Activated naive CD8-positive, alpha-beta T cell treated with anti-CD3 and anti-CD28 coated beads for 36 hours (primary cell): Measurements from ENCODE around the gene AQP10. TPM values are rescaled to one million over a fixed set of nuclear protein-coding genes. Genes with fewer than 3 reads are reported as not detected.
"Not testable (repeated sequence)": the region's sequence is repeated elsewhere in the genome, so short reads cannot be mapped to it uniquely, and the experiment has no call there.

Source experiments
- DNase-seq: peaks from one replicate; pipeline ENCODE4 v3.0.0; 2021
- H3K27ac Mint-ChIP-seq: one replicate; pipeline ENCODE4 v1.8.0; 2022; ENCODE audit warnings: mild to moderate bottlenecking, moderate library complexity, mixed read lengths
- H3K27me3 Mint-ChIP-seq: one replicate; pipeline ENCODE4 v1.8.0; 2022; ENCODE audit warnings: mild to moderate bottlenecking, mixed read lengths
- H3K36me3 Mint-ChIP-seq: one replicate; pipeline ENCODE4 v1.8.0; 2021; ENCODE audit warnings: mild to moderate bottlenecking, mixed read lengths
- H3K4me1 Mint-ChIP-seq: one replicate; pipeline ENCODE4 v1.8.0; 2021; ENCODE audit warnings: mixed read lengths
- H3K4me3 Mint-ChIP-seq: one replicate; pipeline ENCODE4 v1.8.0; 2022; ENCODE audit warnings: mild to moderate bottlenecking, moderate library complexity, mixed read lengths
- H3K9me3 Mint-ChIP-seq: one replicate; pipeline ENCODE4 v1.8.0; 2022; ENCODE audit warnings: mixed read lengths
- total RNA-seq, 2 experiments: library from RNA; stranded (reverse); gene quantifications; one replicate each; pipeline ENCODE4 v1.2.3, GENCODE V29; 2021

The AQP10 gene
- total RNA-seq = not detected

GRCh38 chr1:154320882-154321608 is at the start of gene AQP10:
AQP10 (plus strand) TSS chr1:154321093; CDS start chr1:154321156, 63 bp downstream.
- no peaks in the 10 kb centered on the region for H3K27me3 Mint-ChIP-seq
- H3K9me3 Mint-ChIP-seq = peaks cover 5% of the 10 kb centered on the region
- H3K4me1 Mint-ChIP-seq = peaks cover 5% of the 10 kb centered on the region
- DNase-seq = no peak
- H3K36me3 Mint-ChIP-seq = peaks cover 3% of the 10 kb centered on the region
- no peak within 1 kb of the TSS for H3K4me3 Mint-ChIP-seq
- H3K27ac Mint-ChIP-seq = no peak within 1 kb of the TSS

GRCh38 chr1:154272217-154272998 is 48.5 kb upstream of the AQP10 start, which contains the start of gene HAX1:
HAX1 (plus strand) TSS chr1:154272629; CDS start chr1:154272724, 95 bp downstream.
- Mint-ChIP-seq H3K27ac (peak within 1 kb of the TSS; percentile 98), H3K36me3 (peaks cover 57% of the 10 kb centered on the region), H3K4me3 (peak within 1 kb of the TSS; percentile 94), H3K4me1 (peaks cover 46% of the 10 kb centered on the region), H3K27me3 (no peaks in the 10 kb centered on the region), H3K9me3 (no peaks in the 10 kb centered on the region)
- peak; percentile 93 for DNase-seq

- peaks cover 46% of the 10 kb centered on the region for H3K4me1 Mint-ChIP-seq
- peaks cover 58% of the 10 kb centered on the region for H3K36me3 Mint-ChIP-seq
- no peaks in the 10 kb centered on the region for H3K9me3 Mint-ChIP-seq
- no peaks in the 10 kb centered on the region for H3K27me3 Mint-ChIP-seq
- no peak for DNase-seq
- peak overlapping the region; percentile 94 for H3K4me3 Mint-ChIP-seq
- peak overlapping the region; percentile 98 for H3K27ac Mint-ChIP-seq
Observed at GRCh38 chr1:154272999-154273563, 47.8 kb upstream of the AQP10 start.

GRCh38 chr1:154276797-154277196 is 44.1 kb upstream of the AQP10 start:
- Mint-ChIP-seq H3K27me3 (no peaks in the 10 kb centered on the region), H3K4me3 (no peak overlapping the region), H3K27ac (no peak overlapping the region), H3K4me1 (peaks cover 21% of the 10 kb centered on the region), H3K9me3 (no peaks in the 10 kb centered on the region), H3K36me3 (peaks cover 39% of the 10 kb centered on the region)
- DNase-seq = peak; percentile 18

- not testable (repeated sequence) for H3K9me3 Mint-ChIP-seq, DNase-seq, H3K4me3 Mint-ChIP-seq, H3K27me3 Mint-ChIP-seq, H3K27ac Mint-ChIP-seq, H3K4me1 Mint-ChIP-seq, H3K36me3 Mint-ChIP-seq
Observed at GRCh38 chr1:154287591-154287990, 33.3 kb upstream of the AQP10 start.

- Mint-ChIP-seq H3K27me3 (no peaks in the 10 kb centered on the region), H3K4me1 (no peaks in the 10 kb centered on the region)
Observed at GRCh38 chr1:154288661-154289060, 32.2 kb upstream of the AQP10 start.

GRCh38 chr1:154290921-154291320 is 30.0 kb upstream of the AQP10 start:
- DNase-seq = no peak
- Mint-ChIP-seq H3K27me3 (no peaks in the 10 kb centered on the region), H3K9me3 (peaks cover 12% of the 10 kb centered on the region), H3K36me3 (peaks cover 13% of the 10 kb centered on the region), H3K27ac (no peak overlapping the region), H3K4me3 (no peak overlapping the region), H3K4me1 (no peaks in the 10 kb centered on the region)

More at GRCh38 chr1:154288661-154289060, 32.2 kb upstream of the AQP10 start:
- Mint-ChIP-seq H3K9me3 (peaks cover 4% of the 10 kb centered on the region), H3K27ac (no peak overlapping the region), H3K36me3 (peaks cover 6% of the 10 kb centered on the region), H3K4me3 (no peak overlapping the region)
- DNase-seq = no peak

- Mint-ChIP-seq H3K27ac (no peak overlapping the region), H3K36me3 (peaks cover 13% of the 10 kb centered on the region)
Observed at GRCh38 chr1:154295408-154296235, 25.3 kb upstream of the AQP10 start.

GRCh38 chr1:154301582-154301981 is 19.3 kb upstream of the AQP10 start:
- no peak overlapping the region for H3K4me3 Mint-ChIP-seq
- H3K36me3 Mint-ChIP-seq = no peaks in the 10 kb centered on the region
- H3K4me1 Mint-ChIP-seq = no peaks in the 10 kb centered on the region
- no peak for DNase-seq
- no peak overlapping the region for H3K27ac Mint-ChIP-seq
- peaks cover 1% of the 10 kb centered on the region for H3K9me3 Mint-ChIP-seq
- no peaks in the 10 kb centered on the region for H3K27me3 Mint-ChIP-seq

More at GRCh38 chr1:154295408-154296235, 25.3 kb upstream of the AQP10 start:
- Mint-ChIP-seq H3K4me3 (no peak overlapping the region), H3K4me1 (no peaks in the 10 kb centered on the region), H3K9me3 (peaks cover 13% of the 10 kb centered on the region), H3K27me3 (no peaks in the 10 kb centered on the region)
- DNase-seq = no peak

- Mint-ChIP-seq H3K36me3 (no peaks in the 10 kb centered on the region), H3K9me3 (no peaks in the 10 kb centered on the region), H3K4me3 (no peak overlapping the region), H3K27ac (no peak overlapping the region), H3K27me3 (no peaks in the 10 kb centered on the region), H3K4me1 (peaks cover 2% of the 10 kb centered on the region)
- peak; percentile 34 for DNase-seq
Observed at GRCh38 chr1:154304664-154305337, 16.1 kb upstream of the AQP10 start.

- Mint-ChIP-seq H3K4me3 (no peak overlapping the region), H3K36me3 (no peaks in the 10 kb centered on the region)
- DNase-seq = no peak
Observed at GRCh38 chr1:154306151-154306550, 14.7 kb upstream of the AQP10 start.

GRCh38 chr1:154307670-154308270 is 13.1 kb upstream of the AQP10 start:
- H3K36me3 Mint-ChIP-seq, DNase-seq, H3K4me3 Mint-ChIP-seq, H3K27ac Mint-ChIP-seq, H3K27me3 Mint-ChIP-seq, H3K4me1 Mint-ChIP-seq, H3K9me3 Mint-ChIP-seq: not testable (repeated sequence)

More at GRCh38 chr1:154306151-154306550, 14.7 kb upstream of the AQP10 start:
- Mint-ChIP-seq H3K27me3 (no peaks in the 10 kb centered on the region), H3K9me3 (no peaks in the 10 kb centered on the region), H3K27ac (no peak overlapping the region), H3K4me1 (peaks cover 2% of the 10 kb centered on the region)

- H3K4me3 Mint-ChIP-seq, H3K9me3 Mint-ChIP-seq, H3K4me1 Mint-ChIP-seq, H3K36me3 Mint-ChIP-seq, H3K27ac Mint-ChIP-seq, H3K27me3 Mint-ChIP-seq, DNase-seq: not testable (repeated sequence)
Observed at GRCh38 chr1:154309136-154309535, 11.8 kb upstream of the AQP10 start.
